Bronchial epithelial cell (primary cell): Measurements from ENCODE around the gene FIBCD1. TPM values are rescaled to one million over a fixed set of nuclear protein-coding genes. Genes with fewer than 3 reads are reported as not detected.

Experiments used
- DNase-seq: peaks from one replicate; pipeline ENCODE4 v3.0.0-alpha.2; 2010; ENCODE audit warnings: low read depth
- FAIRE-seq: peaks from 2 replicates; lab custom pipeline; 2011; peaks lifted over from hg19 to GRCh38; lab: Jason Lieb, UNC
- H3K27me3 ChIP-seq: 2 replicates; pipeline ENCODE4 v1.5.1; 2011; ENCODE audit warnings: low read length; ENCODE audit not compliant: control insufficient read depth, insufficient read depth
- H3K36me3 ChIP-seq: 2 replicates; pipeline ENCODE4 v1.5.1; 2011; ENCODE audit warnings: low read length; ENCODE audit not compliant: control insufficient read depth, insufficient read depth
- H3K4me3 ChIP-seq: 2 replicates; pipeline ENCODE4 v1.5.1; 2011; ENCODE audit warnings: mild to moderate bottlenecking, low read depth, low read length, control low read depth
- CTCF ChIP-seq: IDR thresholded peaks from 2 replicates; pipeline ENCODE4 v1.5.1; 2011; ENCODE audit warnings: mild to moderate bottlenecking, moderate library complexity, low read length, control low read depth, inconsistent platforms; ENCODE audit not compliant: insufficient read depth, severe bottlenecking
- total RNA-seq: library from RNA; depleted of rRNA; stranded (reverse); fragments of >200 nt; gene quantifications from 2 replicates; pipeline ENCODE4 v1.2.1, GENCODE V29; 2014

FIBCD1 gene
- total RNA-seq, 1 donor from 2014 or later = 0.26 TPM

- FAIRE-seq (peak; percentile 28), DNase-seq (peak; percentile 88)
- peak; percentile 89 for TF ChIP-seq CTCF
- Histone ChIP-seq H3K27me3 (no peaks in the 10 kb centered on the region), H3K4me3 (no peak overlapping the region), H3K36me3 (peaks cover 14% of the 10 kb centered on the region)
Observed at GRCh38 chr9:130866474-130866965, 72.5 kb downstream of the FIBCD1 start.

DNA sequence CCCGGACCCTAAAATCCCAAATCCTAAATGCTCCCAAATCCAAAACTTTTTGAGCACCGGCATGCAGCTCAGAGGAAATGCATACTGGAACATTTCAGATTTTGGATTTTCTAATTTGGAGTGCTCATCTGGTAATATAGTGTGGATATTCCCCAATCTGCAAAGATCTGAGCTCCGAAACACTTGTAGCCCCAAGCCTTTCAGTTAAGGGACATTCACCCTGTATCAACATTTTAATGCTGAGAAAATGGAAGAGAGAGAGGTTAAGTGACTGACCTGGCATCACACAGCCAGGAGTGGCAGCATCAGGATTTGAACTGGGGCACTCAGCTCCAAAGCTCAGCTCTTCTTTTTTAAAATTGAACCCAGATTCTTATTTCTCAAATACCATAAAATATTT, 73.1 kb downstream of the FIBCD1 start:
- FAIRE-seq (no peak), DNase-seq (no peak)
- no peaks in the 10 kb centered on the region for H3K27me3 ChIP-seq
- TF ChIP-seq CTCF = no peak
- H3K36me3 ChIP-seq = peaks cover 14% of the 10 kb centered on the region
- H3K4me3 ChIP-seq = no peak overlapping the region

DNA sequence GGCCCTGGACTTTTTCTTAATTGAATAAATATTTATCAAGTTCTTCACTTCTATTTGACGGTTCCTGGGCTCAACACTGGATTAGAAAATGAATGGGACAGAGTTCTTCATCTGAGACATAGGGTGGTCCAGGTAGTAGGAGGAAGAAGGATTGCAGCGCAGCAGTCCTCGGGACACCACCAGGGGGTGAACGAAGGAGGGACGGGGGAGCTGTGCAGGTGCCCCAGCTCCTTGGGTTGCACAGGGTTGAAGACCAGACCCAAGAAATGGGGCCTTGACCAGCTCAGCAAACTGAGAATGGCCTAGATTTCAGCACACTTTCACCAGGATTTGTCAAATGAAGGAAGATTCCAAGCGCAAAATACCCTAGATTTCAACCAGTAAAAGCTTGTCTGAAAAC, 74.5 kb downstream of the FIBCD1 start:
- DNase-seq (no peak), FAIRE-seq (no peak)
- no peak for TF ChIP-seq CTCF
- H3K36me3 ChIP-seq = peaks cover 10% of the 10 kb centered on the region
- H3K4me3 ChIP-seq = no peak overlapping the region
- no peaks in the 10 kb centered on the region for H3K27me3 ChIP-seq

- DNase-seq = no peak
- no peak overlapping the region for H3K4me3 ChIP-seq
- no peaks in the 10 kb centered on the region for H3K27me3 ChIP-seq
- no peak for TF ChIP-seq CTCF
- peaks cover 10% of the 10 kb centered on the region for H3K36me3 ChIP-seq
- no peak for FAIRE-seq
Observed at GRCh38 chr9:130862747-130863146, 76.3 kb downstream of the FIBCD1 start.

- H3K27me3 ChIP-seq = no peaks in the 10 kb centered on the region
- no peak for FAIRE-seq
- no peak overlapping the region for H3K4me3 ChIP-seq
- TF ChIP-seq CTCF = no peak
- H3K36me3 ChIP-seq = peaks cover 8% of the 10 kb centered on the region
- no peak for DNase-seq
Observed at GRCh38 chr9:130862217-130862616, 76.8 kb downstream of the FIBCD1 start.
